Measurements from ENCODE around the gene CNOT6.
"Not testable (repeated sequence)": the region's sequence is repeated elsewhere in the genome, so short reads cannot be mapped to it uniquely, and the experiment has no call there.

CNOT6 gene

DNA sequence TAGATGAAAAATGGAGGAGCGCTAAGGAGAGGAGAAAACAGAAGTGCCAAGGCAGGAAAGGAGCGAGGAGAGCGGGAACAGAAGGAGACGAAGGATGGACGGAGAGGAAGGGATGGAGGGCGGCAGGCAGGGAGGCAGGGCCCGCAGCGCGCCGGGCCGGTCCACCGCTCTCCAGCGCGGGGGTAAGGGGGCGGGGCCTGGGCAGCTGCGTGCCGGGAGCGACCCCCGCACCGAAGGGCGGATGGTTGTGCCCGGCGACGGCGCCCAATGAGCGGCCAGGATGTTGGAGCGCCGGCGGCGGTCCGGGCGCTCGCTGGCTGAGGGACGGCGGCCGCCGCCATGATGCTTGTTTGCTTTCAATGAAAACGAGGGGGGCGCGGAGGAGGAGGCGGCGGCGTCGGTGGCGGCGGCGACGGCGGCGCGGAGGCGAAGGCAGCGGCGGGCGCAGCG is at the start of gene CNOT6:
TSS of gene CNOT6 (plus strand) at position 320 of the 450 bp plus-strand sequence. CDS start 34,898 bp downstream, outside the sequence.
- FAIRE-seq = no peak

DNA sequence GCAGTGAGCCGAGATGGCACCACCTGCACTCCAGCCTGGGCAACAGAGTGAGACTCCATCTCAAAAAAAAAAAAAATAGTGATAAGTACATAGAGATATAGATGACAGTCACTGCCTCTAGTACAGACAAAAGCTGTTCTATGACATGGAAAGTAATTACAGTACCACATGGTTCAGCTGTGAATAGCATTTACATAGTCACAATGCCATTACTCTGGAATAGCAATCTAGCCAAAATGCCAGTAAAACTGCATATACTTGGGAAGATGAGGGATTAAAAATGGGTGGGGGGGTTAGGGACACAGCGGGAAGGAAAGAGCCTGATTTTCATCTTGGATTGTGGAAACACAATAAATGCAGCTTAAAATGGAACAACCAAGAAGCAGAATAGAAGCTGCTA is 39.4 kb upstream of the CNOT6 start:
- no peak for FAIRE-seq

DNA sequence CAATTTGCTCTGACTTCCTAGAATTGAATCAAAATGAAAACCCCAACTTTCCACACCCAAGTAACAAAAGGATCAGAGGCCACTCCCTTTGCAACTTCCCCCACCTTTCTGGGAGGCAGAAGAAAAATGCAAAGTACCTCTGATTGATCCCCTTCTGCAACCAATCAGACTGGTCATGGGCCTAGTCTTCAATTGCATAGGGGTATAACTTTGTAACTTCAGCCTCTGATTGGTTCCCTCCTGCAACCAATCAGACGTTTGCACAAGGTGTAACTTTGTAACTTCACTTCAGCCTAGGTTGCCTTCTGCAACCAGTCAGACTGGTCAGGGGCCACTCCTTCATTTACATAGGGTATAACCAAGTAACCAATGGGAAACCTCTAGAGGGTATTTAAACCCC is 38.3 kb upstream of the CNOT6 start:
- no peak for FAIRE-seq

DNA sequence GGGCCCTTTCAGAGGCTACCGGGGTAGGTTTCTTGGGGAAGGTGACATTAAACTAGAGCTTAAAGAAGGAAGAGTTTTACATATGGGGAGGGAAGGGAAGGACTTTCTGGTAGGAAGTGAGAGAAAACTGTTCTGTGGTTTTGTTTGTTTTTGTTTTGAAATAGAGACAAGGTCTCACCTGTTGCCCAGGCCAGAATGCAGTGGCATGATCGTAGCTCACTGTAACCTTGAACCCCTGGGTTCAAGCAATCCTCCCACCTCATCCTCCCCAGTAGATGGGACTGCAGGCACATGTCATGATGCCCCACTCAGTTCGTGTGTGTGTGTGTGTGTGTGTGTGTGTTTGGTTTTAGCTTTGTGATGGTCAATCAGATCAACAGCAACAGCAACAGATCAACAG is 37.4 kb upstream of the CNOT6 start:
- FAIRE-seq = no peak

DNA sequence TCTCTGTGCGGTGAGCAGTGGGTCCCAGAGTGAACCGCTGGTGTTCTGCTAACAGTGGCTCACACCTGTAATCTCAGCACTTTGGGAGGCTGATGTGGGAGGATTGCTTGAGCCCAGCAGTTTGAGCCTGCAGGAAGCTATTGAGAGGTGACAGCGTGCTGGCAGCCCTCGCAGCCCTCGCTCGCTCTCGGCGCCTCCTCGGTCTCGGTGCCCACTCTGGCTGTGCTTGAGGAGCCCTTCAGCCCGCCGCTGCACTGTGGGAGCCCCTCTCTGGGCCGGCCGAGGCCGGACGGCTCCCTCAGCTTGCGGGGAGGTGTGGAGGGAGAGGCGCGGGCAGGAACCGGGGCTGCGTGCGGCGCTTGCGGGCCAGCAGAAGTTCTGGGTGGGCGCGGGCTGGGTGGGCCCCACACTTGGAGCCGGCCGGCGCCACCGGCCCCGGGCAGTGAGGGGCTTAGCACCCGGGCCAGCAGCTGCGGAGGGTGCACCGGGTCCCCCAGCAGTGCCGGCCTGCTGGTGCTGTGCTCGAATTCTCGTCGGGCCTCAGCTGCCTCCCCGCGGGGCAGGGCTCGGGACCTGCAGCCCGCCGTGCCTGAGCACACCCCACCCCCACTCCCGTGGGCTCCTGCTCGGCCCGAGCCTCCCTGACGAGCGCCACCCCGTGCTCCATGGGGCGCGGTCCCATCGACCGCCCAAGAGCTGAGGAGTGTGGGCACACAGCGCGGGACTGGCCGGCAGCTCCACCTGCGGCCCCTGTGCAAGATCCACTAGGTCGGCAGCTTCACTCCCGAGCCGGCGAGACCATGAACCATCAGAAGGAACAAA is 35.1 kb upstream of the CNOT6 start:
- not testable (repeated sequence) for FAIRE-seq

DNA sequence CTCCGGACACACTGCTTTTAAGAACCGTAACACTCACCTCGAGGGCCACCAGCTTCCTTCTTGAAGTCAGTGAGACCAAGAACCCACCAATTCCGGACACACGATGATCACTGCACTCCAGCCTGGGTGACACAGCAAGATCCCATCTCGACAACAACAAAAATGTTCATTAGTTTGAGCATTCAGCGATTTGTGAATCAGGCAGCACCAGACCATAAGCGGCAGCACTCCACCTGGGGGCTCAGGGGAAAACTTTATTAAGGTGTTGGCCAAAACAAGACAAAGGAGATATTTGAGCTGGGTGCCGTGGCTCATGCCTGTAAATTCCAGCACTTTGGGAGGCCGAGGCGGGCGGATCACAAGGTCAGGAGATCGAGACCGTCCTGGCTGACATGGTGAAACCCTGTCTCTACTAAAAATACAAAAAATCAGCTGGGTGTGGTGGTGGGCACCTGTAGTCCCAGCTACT is 34.5 kb upstream of the CNOT6 start:
- FAIRE-seq = not testable (repeated sequence)

DNA sequence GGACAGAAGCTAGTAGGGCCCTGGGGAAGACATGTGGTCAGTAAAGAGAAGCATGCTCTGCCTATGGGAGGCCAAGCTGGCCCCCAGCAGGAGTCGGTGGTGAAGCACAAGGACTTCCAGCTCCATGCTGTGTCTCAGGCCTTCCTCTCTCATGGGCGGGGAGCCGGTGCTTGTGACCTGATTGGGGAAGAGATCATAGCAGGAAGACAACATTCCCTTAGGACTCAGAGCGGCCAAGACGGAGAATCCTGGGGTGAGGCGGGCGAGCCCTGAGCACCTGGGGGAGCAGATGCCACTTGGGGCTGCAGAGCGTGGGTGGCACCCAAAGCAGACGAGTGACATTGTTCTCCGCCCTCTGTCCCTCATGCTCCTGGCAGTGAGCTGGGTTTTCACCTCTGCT is 33.3 kb upstream of the CNOT6 start:
- FAIRE-seq = no peak

DNA sequence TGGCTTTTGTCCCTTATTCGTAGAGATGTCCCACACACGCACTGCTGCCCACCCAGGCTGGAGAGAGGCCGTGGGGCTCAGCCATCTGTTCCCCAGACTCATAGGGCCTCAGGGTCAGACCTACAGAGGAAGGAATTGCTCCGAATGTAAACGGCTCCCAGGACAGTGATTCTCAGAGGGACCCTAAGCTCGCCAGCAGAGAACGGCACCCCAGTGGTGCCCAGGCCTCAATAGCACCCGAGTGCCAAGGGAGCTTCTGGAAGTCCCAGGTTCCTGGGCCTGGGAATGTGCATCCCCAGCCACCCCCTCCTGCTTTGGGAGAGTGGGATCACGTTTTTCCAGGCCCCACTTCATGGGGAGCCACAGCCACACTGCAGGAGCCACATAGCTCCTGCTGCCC is 32.9 kb upstream of the CNOT6 start:
- FAIRE-seq = no peak

DNA sequence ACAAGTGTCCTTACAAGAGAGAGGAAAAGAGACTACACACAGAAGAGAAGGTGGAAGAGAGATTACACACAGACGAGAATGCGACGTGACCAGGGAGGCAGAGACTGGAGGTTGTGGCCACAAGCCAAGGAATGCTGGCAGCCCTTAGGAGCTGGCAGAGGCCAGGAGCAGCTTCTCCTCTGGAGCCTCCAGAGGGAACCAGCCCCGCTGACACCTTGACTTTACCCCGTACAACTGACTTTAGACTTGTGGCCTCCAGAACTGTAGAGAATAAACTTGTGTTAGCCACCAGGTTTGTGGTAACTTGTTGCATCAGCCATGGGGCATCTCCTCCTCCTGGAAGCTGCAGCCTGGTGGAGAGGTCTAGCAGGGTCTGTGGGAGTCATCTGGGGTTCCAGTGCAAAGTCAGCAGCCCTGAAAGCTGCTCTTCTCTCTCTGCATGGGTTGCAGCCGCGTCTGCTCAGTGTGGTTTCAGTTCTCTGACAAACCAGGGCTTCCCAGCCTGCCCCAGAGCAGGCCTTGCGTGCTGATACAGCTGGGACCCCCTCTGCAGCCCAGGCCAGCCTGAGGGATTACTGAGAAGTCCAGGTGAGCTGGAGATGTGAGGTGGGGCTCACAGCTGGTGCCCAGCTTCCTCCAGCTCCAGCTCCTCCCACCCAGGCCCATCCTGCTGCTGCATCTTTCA is 30.8 kb upstream of the CNOT6 start:
- no peak for FAIRE-seq

DNA sequence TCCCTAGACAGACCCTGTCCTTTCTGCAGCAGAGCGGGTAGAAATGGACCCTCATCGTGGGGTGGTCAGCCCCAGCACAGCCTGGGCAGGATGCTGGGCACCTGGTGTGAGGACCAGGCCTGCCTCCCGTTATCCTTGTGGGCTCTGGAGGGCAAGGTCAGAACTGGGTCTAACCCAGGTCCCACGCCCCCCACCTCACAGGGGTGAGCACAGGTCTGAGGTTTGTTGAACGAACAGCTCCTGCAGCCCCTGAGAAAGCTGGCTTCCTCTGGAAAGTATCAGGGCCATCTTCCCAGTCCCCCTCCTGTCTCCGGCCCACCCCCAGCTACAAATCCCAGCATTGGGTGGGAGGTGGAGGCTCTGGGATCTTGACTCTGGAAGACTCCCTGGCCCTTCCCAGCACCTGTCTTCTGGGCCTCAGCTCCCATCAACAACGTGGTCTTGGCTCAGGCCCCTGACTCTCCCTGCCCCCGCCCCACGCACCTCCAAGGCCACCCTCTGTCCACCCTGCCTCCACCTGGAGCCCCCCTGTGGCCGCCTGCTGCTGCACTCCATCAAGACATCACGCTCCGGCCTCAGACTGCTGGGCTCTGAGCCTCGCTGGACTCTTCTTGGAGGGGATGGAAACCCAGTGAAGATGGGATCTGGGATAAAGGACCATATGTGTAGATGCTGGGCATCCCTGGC is 30.1 kb upstream of the CNOT6 start:
- FAIRE-seq = no peak

DNA sequence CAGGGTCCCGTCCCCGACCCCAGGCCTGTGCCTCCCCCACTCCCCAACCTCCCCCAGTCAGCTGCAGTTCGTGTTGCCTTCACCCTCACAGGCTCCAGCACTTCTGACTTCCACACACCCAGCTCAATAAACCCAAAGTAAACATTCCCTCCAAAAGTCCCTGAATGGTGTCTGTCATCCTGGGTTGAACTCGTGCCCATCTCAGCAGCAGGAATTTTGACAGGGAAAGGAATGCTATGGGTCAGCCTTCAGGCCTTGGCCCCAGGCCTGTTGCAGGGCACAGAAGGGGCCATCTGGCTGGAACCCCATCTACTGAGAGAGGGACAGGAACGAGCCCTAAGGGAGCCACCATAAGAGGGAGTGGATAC is 29.6 kb upstream of the CNOT6 start:
- no peak for FAIRE-seq

DNA sequence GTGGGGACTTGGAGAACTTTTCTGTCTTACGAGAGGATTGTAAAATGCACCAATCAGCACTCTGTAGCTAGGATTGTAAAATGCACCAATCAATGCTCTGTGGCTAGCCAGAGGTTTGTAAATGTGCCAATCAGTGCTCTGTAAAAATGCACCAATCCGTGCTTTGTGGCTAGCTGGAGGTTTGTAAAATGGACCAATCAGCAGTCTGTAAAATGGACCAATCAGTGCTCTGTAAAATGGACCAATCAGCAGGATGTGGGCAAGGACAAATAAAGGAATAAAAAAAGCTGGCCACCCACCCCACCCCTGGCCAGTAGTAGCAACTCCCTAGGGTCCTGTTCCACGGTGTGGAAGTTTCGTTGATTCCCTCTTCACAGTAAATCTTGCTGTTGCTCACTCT is 29.1 kb upstream of the CNOT6 start:
- not testable (repeated sequence) for FAIRE-seq

DNA sequence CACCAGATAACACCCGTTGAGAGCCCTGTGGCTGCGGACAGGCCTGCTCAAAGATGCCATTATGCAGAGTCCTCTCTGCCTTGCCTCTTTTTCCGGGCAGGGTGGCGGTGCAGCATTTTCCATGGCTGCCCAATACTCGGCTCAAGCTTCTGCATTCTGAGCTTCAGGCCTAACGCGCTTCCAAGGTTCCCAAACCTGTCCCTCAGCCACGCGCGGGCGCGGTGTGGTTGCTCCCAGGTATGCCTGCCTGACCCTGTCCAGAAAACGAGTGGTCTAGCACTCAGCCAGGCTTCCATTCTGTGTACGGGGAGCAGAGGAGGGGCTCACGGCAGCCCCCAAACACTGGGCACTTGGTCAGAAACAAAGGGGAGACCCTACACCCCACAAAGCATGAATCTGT is 27.9 kb upstream of the CNOT6 start:
- FAIRE-seq = no peak

DNA sequence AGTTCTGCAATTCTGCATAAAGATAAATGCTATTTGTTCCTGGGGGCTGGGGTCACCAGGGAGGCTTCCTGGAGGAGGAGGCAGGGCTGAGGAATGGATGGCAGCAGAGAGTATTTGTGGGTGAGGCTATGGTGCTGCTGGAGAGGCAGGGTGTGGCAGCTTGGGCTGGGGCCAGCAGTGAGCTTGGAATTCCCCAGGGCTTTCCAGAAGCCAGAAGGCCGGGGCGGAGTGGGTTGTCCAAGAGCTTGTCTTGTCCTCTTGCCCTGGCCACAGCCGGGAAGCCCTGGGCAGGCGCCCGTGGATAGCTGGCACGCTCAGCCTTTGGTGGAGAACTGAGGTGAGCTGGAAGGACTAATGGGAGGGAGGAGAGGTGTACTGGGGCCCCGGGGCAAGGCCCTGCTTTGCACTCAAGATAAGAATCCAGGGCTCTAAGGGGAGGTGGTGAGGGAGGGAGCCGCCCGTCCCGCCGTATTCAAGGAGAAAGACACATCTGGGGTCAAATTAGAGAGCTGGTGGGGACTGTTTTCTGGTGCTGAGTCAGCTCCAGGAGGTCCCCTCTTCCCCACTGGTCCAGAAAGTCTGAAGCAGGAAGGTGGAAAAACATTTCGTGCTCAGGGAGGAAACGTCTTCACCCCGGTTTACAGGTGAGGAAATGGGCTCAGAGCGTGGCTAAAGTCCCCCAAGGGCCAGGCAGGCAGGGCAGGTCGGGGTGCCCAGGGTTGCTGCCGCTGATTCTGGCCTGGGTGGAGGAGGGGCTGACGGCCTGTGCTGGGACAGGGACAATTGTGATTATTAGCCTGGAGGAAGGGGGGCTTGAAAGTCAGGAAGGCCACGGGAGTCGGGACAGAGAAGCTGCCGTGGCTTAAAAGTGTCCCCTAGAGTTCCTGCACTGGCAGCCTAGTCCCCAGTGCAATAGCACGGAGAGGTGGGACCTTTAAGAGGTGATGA is 26.9 kb upstream of the CNOT6 start:
- FAIRE-seq = no peak

DNA sequence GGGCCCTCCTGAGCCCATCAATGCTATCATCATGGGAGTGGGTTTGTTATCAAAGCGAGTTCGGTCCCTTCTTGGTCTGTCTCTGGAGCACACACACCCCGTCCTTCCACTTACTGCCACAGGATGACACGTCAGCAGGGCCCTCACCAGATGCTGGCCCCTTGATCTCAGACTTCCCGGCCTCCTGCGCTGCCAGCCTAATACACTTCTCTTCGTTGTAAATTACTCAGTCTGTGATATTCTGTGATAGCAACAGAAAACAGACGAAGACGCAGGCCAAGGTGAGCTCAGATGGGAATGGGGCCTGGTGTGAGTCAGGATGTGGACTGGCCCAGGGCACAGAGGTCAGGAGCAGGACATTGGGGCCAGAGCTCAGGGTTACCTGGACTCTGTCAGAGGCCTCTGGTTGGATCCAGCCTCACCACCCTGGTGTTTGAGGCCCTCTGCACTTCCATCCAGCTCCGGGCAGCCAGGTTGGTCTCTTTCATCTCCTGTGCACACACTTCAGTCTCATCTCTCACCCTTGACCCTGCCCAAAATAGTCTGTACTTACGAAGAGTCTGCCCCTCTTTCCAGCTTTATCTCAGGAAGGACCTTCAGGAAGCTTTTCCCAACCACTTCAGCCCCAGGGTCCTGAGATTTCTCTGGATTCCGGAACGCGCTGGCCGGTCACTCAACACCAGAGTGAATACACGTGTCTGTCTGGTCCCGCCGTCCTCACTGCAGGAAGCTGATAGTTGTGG is 26.0 kb upstream of the CNOT6 start:
- FAIRE-seq = no peak

DNA sequence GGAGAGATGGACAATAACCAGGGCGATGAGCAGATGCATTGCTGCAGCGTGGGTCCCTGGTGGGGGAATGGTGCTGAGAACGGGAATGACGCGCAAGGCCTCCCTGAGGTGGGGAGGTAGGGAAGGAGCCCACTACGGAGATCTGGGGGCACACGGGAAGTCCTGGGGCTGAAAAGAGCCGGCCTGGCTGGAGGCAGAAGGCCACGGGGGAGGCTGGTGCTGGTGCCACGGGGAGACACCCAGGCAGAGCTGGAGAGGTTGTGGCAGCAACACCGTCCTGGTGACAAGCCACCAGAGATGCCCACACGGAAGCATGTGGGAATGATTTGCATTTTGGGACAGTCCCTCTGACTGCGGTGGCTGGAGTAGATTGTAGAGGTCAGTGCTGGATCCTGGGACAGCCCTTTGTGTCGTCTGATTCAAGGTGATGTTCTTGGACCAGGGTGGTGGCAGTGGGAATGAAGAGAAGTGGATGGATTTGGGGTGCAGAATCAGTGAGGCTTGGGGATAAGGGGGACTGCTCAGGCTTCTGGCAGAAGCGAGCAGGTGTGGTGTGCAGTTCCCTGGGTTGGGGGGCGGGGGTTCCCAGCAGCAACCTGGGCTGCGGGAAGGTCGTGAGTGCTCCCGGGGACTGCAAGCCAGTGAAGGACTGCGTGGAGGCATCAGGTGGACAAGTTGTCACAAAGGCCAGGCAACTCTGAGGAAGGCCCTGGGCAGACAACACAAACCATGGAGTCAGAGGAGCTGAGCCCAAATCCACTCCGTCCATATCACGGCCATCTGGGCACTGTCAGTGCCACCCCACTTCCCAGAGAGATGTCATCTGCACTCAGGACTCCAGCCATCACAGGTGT is 25.2 kb upstream of the CNOT6 start:
- no peak for FAIRE-seq

DNA sequence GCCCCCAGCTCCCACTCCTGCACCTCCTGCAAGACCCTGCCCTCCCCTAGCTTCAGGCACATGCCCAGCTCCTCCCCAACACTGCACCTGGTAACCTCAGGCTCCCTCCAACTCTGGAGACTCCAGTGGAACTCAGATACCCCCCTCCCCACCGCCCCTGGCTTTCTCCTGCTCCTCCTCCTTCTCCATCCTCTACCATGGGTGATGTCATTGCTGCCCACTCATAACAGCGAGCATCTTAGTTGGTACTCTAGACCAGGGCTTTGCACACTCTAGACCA is 24.7 kb upstream of the CNOT6 start:
- FAIRE-seq = no peak

DNA sequence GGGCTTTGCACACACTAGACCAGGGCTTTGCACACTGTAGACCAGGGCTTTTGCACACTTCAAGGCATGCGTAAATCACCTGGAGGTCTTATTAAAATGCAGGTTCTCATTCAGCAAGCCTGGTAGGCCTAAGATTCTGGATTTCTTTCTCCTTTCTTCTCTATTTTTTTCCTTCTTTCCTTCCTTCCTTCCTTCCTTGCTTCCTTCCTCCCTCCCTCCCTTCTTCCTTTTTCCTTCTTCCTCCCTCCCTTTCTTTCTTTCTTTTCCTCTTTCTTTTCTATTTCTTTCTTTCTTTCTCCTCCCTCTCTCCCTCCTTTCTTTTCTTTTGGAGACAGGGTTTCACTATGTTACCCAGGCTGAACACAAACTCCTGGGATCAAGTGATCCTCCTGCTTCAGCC is 24.3 kb upstream of the CNOT6 start:
- FAIRE-seq = no peak

DNA sequence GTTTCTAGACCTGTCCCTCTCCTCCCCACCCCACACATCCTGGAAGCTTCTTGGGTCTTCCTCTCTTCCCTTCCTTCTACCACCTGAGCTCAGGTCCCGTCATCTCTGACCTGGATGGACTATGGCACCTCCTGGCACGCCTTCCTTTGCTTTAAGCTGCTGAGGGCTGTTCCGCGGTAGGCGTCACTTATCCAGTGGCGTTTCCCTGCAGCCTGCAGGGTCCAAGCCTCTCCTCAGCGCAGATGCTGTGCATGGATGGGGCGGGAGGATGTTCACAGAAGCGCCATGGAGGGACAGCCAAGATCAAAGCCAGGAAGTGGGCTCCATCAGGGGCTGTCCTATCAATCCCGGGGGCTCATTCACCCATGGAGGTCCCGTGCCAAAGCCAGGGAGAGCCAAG is 23.8 kb upstream of the CNOT6 start:
- no peak for FAIRE-seq

DNA sequence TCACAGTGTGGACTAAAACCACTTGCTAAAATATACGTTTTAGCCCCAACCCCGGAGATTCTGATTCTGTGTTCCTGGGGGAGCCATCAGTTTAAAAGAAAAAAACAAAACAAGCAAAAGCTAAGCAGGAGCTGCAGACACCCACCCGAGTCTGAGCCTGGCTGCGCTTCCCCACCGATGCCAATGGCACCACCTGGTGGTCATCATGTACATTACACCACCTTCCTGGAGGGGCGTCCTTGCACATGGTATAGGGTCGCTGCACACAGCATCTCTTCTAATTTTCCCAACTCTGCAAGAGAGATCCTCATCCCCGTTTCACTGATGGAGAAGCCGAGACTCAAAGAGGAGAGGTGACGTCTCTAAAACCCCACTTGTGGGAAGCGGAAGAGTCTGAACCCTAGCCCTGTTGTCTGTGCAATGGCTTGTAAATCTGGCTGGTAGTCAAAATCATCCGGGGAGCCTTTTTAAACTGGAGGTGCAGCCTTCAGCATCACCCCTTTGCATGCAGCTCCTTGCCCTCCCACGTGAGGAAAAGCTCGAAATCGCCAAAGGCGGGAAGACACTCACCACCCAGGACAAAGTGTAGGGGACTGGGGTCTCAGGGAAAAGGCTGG is 23.1 kb upstream of the CNOT6 start:
- no peak for FAIRE-seq

DNA sequence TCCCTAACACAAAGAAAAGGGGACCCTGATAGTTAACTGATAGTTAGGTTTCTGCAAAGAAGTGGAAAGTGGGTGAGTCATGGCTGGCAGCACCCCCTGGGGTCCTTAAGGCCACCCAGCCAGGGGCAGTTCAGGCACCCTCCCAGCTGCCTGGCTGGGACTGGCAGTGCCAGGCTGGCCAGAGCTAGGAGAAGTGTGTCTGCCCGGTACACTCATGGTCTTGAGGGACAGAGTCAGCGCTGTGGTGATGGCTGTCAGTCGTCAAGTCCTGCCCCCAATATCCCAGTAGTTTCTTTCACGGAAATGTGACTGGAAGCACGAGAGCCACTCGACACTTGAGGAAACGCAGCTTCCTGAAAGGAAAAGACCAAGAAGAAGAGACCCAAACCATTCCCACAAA is 22.3 kb upstream of the CNOT6 start:
- FAIRE-seq = no peak
